Panc1 (cell line): Measurements from ENCODE around the gene DEPDC5. TPM values are rescaled to one million over a fixed set of nuclear protein-coding genes. Genes with fewer than 3 reads are reported as not detected.
A peak's percentile ranks its signal among the peaks of the same experiment; 100 is the strongest.

Source experiments
- ATAC-seq: fragments of 200-7000 bp; cut with Tn5 transposase; 2 replicates; pipeline ENCODE4 v1.9.1; 2020; ENCODE audit warnings: mild to moderate bottlenecking, moderate library complexity
- BruUV-seq: library from RNA; stranded (reverse); fragments of 400-500 nt; replicated peaks from 2 replicates; lab custom pipeline; 2021; lab: Mats Ljungman, UMichigan
- CTCF ChIA-PET: fragments of 300-600 bp; sonication (Branson Sonifier 250); formaldehyde crosslinking; loops from one replicate; lab custom pipeline; 2022; ENCODE audit warnings: antibody characterized with exemption; lab: Charles Lee
- POLR2A ChIA-PET: fragments of 300-600 bp; sonication (Branson Sonifier 250); formaldehyde crosslinking; loops from one replicate; lab custom pipeline; 2022; ENCODE audit warnings: antibody characterized with exemption; lab: Charles Lee
- DNase-seq: peaks from one replicate; pipeline ENCODE4 v3.0.0-alpha.2; 2010; ENCODE audit warnings: low read depth, low spot score
- H3K27ac ChIP-seq: 2 replicates; pipeline ENCODE4 v1.5.1; 2011; ENCODE audit warnings: mild to moderate bottlenecking, low read length, inconsistent platforms
- H3K27me3 ChIP-seq: fragments of 200-500 bp; sonication (Bioruptor generic); 2 replicates; pipeline ENCODE4 v1.6.0; 2014; ENCODE audit warnings: low read length, inconsistent platforms; ENCODE audit not compliant: control insufficient read depth, insufficient read depth
- H3K36me3 ChIP-seq: fragments of 200-500 bp; sonication (Bioruptor generic); 2 replicates; pipeline ENCODE4 v1.5.1; 2014; ENCODE audit warnings: inconsistent platforms, mild to moderate bottlenecking, low read length, moderate library complexity; ENCODE audit not compliant: control insufficient read depth, insufficient read depth
- H3K4me1 ChIP-seq: 2 replicates; pipeline ENCODE4 v1.5.1; 2011; ENCODE audit warnings: inconsistent platforms, mild to moderate bottlenecking, low read length, moderate library complexity; ENCODE audit not compliant: control insufficient read depth, insufficient read depth
- H3K4me3 ChIP-seq, 2 experiments: 2 replicates each; pipeline ENCODE4 v1.5.1; 2011 to 2012; ENCODE audit warnings: low read depth in 2 of 2, low read length in 2 of 2, mild to moderate bottlenecking in 2 of 2, inconsistent platforms in 1 of 2, moderate library complexity in 1 of 2
- H3K9me3 ChIP-seq: fragments of 200-500 bp; sonication (Bioruptor generic); 2 replicates; pipeline ENCODE4 v1.5.1; 2014; ENCODE audit warnings: low read depth, mild to moderate bottlenecking, inconsistent platforms, low read length, moderate library complexity; ENCODE audit not compliant: control insufficient read depth, insufficient read depth
- POLR2AphosphoS5 ChIP-seq: IDR thresholded peaks from 2 replicates; pipeline ENCODE4 v1.6.1; 2012; ENCODE audit warnings: mild to moderate bottlenecking, low read depth, low read length, moderate library complexity
- SIN3A ChIP-seq: IDR thresholded peaks from 2 replicates; pipeline ENCODE4 v1.6.1; 2012; ENCODE audit warnings: low read depth, mild to moderate bottlenecking, low read length, moderate library complexity, borderline replicate concordance; ENCODE audit not compliant: insufficient read depth
- TCF7L2 ChIP-seq: IDR thresholded peaks from 2 replicates; pipeline ENCODE4 v1.6.1; 2011; ENCODE audit warnings: mild to moderate bottlenecking, low read depth, low read length, inconsistent platforms
- in situ Hi-C: cut with HindIII; loops from 2 replicates; pipeline ENCODE4 v1.10.0; 2016; ENCODE audit warnings: low sequenced_read_pairs, low pct_unique_long_range_greater_than_20kb
- intact Hi-C: fragments of 100-400 bp; cut with micrococcal nuclease; formaldehyde crosslinking; loops from one replicate; pipeline ENCODE4 v1.10.0; 2022; ENCODE audit not compliant: unreplicated experiment
- total RNA-seq: library from RNA; stranded (reverse); gene quantifications from one replicate; pipeline ENCODE4 v1.2.1, GENCODE V29; 2021; ENCODE audit not compliant: unreplicated experiment
- TF ChIP-seq, protein P1 (sequence below): fragments of 450-650 bp; IDR thresholded peaks from 2 replicates; pipeline ENCODE4 v1.5.1; 2017; ENCODE audit warnings: mild to moderate bottlenecking
- TF ChIP-seq, protein P2 (sequence below), 2 experiments: IDR thresholded peaks; 2 replicates each; pipeline ENCODE4 v1.6.1; 2011 to 2012; ENCODE audit warnings: low read depth in 2 of 2, control low read depth in 1 of 2, low read length in 1 of 2, mild to moderate bottlenecking in 1 of 2, moderate library complexity in 1 of 2; ENCODE audit not compliant: insufficient read depth in 1 of 2

Gene DEPDC5
- total RNA-seq, 1 experiment from 2014 or later = 20.2 TPM

DNA sequence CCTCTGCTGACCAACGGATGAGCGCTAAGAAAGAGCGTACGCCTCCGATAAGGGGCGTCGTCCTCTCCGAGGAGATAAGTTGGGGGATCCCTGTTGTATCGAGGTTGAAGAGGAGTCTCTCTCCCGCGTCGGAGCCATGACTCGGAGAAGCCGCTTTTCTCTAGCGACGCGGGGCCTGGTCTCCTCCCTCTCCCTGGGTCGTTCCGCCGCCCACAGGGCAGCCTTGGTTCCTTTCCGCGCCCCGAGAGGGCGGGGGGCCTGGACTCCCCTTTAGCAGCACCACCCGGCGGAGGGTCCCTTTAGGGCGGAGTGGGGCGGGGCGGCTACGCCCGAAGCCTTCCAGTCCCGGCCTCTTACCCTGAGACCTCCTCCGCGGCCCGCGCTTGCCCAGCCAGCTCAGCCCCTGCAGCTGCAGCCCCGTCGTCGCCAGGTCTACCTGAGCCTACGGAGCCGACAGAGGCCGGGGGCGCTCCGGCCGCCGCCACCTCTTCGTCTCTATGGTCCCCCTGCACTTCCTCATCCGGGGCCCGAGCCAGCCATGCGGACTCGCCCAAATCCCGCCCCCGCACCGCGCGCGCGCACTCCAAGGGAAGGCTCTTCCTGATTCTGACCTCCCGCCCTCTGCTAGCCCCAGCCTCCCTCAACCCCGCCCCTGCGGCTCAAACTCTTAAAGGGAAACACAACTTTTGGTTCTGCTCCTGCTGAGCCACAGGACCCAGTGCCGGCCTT, 4.0 kb upstream of the DEPDC5 start, which contains the start of gene PRR14L:
Gene PRR14L (minus strand): TSS at position 497 of the 729 bp plus-strand sequence. CDS start 11,272 bp downstream, outside the sequence.
- intact Hi-C loops (no loop called here), in situ Hi-C loops (no loop called here)
- BruUV-seq = no TSS peak
- Histone ChIP-seq H3K36me3 (peaks cover 12% of the 10 kb centered on the region; the same call in 1 of the 2 replicates), H3K4me1 (peaks cover 29% of the 10 kb centered on the region), H3K9me3 (no peaks in the 10 kb centered on the region), H3K4me3 (peak within 1 kb of the TSS; percentile 96 to 97), H3K27me3 (no peaks in the 10 kb centered on the region), H3K27ac (peak within 1 kb of the TSS; percentile 96)
- DNase-seq (no peak), ATAC-seq (peak; percentile 87)
- peak; percentile 83 for TF ChIP-seq POLR2AphosphoS5
- peak; percentile 76; the same call in 1 of the 2 replicates for TF ChIP-seq SIN3A
- TF ChIP-seq, protein P1, sequence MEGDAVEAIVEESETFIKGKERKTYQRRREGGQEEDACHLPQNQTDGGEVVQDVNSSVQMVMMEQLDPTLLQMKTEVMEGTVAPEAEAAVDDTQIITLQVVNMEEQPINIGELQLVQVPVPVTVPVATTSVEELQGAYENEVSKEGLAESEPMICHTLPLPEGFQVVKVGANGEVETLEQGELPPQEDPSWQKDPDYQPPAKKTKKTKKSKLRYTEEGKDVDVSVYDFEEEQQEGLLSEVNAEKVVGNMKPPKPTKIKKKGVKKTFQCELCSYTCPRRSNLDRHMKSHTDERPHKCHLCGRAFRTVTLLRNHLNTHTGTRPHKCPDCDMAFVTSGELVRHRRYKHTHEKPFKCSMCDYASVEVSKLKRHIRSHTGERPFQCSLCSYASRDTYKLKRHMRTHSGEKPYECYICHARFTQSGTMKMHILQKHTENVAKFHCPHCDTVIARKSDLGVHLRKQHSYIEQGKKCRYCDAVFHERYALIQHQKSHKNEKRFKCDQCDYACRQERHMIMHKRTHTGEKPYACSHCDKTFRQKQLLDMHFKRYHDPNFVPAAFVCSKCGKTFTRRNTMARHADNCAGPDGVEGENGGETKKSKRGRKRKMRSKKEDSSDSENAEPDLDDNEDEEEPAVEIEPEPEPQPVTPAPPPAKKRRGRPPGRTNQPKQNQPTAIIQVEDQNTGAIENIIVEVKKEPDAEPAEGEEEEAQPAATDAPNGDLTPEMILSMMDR = no peak
- no peak for TF ChIP-seq TCF7L2
- ChIA-PET POLR2A (no interaction called here), CTCF (no interaction called here)

DNA sequence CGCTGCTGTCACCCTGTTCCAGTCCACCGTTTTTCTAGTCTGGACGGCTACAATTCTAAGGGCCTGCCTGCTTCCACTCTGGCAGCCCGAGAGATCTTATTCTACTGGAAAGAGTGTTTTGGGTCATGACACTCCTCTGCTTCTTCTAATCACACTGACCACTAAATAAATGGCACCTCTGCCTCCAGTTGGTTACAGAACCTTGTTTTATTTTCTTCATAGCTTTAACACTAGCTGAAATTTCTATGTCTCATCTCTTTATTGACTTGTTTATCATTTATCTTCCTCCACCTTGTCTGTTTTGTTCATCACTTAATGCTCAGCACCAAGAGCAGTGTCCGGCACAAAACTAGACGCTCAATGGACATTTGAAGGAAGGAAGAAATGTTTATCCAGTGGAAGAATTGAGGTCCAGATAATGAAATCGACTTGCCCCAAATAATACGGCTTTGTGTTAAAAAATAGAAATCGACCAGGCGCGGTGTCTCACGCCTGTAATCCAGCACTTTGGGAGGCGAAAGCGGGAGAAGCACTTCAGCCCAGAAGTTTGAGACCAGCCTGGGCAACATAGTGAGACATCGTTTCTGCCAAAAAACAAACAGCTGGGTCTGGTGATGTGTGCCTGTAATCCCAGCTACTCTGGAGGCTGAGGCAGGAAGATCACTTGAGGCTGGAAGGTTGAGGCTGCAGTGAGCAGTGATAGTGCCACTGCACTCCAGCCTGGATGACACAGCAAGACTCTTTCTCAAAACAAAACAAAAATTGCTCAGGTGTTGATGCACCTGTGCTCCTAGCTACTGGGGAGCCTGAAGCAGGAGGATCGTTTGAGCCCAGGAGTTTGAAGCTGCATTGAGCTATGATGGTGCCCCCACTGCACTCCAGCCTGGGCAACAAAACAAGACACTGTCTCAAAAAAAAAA, 3.2 kb upstream of the DEPDC5 start:
- BruUV-seq = no TSS peak
- H3K27ac ChIP-seq = peak overlapping the region; percentile 89
- H3K36me3 ChIP-seq = peaks cover 12% of the 10 kb centered on the region; the same call in 1 of the 2 replicates
- TF ChIP-seq SIN3A (no peak), POLR2AphosphoS5 (no peak), TCF7L2 (no peak)
- TF ChIP-seq, protein P2, sequence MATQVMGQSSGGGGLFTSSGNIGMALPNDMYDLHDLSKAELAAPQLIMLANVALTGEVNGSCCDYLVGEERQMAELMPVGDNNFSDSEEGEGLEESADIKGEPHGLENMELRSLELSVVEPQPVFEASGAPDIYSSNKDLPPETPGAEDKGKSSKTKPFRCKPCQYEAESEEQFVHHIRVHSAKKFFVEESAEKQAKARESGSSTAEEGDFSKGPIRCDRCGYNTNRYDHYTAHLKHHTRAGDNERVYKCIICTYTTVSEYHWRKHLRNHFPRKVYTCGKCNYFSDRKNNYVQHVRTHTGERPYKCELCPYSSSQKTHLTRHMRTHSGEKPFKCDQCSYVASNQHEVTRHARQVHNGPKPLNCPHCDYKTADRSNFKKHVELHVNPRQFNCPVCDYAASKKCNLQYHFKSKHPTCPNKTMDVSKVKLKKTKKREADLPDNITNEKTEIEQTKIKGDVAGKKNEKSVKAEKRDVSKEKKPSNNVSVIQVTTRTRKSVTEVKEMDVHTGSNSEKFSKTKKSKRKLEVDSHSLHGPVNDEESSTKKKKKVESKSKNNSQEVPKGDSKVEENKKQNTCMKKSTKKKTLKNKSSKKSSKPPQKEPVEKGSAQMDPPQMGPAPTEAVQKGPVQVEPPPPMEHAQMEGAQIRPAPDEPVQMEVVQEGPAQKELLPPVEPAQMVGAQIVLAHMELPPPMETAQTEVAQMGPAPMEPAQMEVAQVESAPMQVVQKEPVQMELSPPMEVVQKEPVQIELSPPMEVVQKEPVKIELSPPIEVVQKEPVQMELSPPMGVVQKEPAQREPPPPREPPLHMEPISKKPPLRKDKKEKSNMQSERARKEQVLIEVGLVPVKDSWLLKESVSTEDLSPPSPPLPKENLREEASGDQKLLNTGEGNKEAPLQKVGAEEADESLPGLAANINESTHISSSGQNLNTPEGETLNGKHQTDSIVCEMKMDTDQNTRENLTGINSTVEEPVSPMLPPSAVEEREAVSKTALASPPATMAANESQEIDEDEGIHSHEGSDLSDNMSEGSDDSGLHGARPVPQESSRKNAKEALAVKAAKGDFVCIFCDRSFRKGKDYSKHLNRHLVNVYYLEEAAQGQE (IDR thresholded peaks at IDR 0.05; ENCODE audit: insufficient read depth in 1 of 2, low read depth in 2 of 2, low read length in 1 of 2) = no peak
- TF ChIP-seq, protein P1 = no peak
- intact Hi-C loops = no loop called here
- H3K4me1 ChIP-seq = peaks cover 31% of the 10 kb centered on the region
- in situ Hi-C loops = no loop called here
- H3K9me3 ChIP-seq = no peaks in the 10 kb centered on the region
- ATAC-seq = no peak
- H3K27me3 ChIP-seq = no peaks in the 10 kb centered on the region
- H3K4me3 ChIP-seq = peak overlapping the region; percentile 50 to 97
- DNase-seq = no peak
- ChIA-PET CTCF (interaction anchor here (0.6 kb wide), 1 partner anchor 204 kb away, joined by 3 read pairs; no protein-coding TSS in a partner anchor), POLR2A (interaction anchor here (0.6 kb wide), 1 partner anchor 69 kb away, joined by 3 read pairs; no protein-coding TSS in a partner anchor)
